Measurements from ENCODE around the gene IL37.

The IL37 gene

GRCh38 chr2:112920923-112921532 is 10.1 kb downstream of the IL37 start:
- DNase-seq (ENCODE audit: low read depth) = peak; percentile 25
- TF ChIP-seq, protein P1, sequence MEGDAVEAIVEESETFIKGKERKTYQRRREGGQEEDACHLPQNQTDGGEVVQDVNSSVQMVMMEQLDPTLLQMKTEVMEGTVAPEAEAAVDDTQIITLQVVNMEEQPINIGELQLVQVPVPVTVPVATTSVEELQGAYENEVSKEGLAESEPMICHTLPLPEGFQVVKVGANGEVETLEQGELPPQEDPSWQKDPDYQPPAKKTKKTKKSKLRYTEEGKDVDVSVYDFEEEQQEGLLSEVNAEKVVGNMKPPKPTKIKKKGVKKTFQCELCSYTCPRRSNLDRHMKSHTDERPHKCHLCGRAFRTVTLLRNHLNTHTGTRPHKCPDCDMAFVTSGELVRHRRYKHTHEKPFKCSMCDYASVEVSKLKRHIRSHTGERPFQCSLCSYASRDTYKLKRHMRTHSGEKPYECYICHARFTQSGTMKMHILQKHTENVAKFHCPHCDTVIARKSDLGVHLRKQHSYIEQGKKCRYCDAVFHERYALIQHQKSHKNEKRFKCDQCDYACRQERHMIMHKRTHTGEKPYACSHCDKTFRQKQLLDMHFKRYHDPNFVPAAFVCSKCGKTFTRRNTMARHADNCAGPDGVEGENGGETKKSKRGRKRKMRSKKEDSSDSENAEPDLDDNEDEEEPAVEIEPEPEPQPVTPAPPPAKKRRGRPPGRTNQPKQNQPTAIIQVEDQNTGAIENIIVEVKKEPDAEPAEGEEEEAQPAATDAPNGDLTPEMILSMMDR (conservative IDR thresholded peaks at IDR 0.05; ENCODE audit: control insufficient read depth, insufficient read depth, low read depth, low read length) = no peak

GRCh38 chr2:112921982-112922381 is 11.0 kb downstream of the IL37 start:
- TF ChIP-seq, protein P1 (conservative IDR thresholded peaks at IDR 0.05; ENCODE audit: control insufficient read depth, insufficient read depth, low read depth, low read length) = no peak
- H3K4me3 ChIP-seq (ENCODE audit: control insufficient read depth, low read depth, low read length) = no peak overlapping the region
- no peak for DNase-seq (ENCODE audit: low read depth)

More at GRCh38 chr2:112920923-112921532, 10.1 kb downstream of the IL37 start:
- no peak overlapping the region for H3K4me3 ChIP-seq (ENCODE audit: control insufficient read depth, low read depth, low read length)

DNA sequence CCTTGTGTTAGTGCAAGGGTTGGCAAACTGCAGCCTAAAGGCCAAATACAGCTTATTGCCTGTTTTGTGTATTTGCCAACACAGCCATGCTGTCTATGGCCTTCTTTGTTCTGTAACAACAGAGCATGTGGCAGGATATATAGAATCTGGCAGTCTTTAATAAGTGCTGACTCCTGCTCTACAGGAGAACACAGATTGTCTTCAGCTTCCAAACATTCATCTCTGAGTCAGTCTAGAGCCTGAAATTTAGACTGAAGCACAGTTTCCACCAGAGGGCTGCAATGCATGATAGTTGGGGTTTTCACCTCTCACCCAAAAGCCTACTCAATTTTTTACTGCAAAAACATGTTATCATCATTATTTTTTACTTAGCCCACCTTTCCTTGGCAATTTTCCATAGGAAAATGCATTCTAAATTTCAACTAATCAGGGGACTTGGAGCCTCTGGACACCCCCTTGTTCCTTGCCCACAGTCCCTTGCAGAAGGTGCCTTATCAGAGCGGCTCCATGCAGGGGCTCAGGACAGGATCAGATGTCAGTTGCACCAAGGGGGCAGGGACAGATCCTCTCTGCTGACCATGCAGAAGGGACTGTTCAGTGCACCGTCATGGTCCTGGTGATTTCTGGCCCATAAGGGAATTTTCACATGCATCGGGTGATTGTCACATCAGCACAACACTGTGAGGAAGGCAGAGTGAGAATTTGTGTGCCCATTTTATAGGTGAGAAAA is 12.4 kb downstream of the IL37 start:
- TF ChIP-seq, protein P1 (conservative IDR thresholded peaks at IDR 0.05; ENCODE audit: control insufficient read depth, insufficient read depth, low read depth, low read length) = no peak
- H3K4me3 ChIP-seq (ENCODE audit: control insufficient read depth, low read depth, low read length) = no peak overlapping the region
- no peak for DNase-seq (ENCODE audit: low read depth)

DNA sequence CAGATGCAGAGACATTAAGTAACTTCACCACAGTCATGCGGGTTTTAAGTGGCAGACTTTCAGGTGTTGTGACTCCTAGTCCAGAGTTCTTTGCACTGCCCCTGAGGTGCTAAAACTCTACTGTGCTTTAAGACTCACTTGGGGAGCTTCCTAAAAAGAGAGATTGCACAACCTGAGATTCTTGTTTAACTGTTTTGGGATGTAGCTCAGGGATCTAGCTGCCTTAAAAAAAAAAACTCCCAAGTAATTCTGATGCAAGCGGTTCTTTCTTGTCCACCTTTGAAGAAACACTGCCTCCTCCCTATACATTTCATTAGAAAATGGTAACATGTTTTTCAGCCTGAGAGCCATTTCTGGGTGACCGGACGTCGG is 13.0 kb downstream of the IL37 start:
- H3K4me3 ChIP-seq (ENCODE audit: control insufficient read depth, low read depth, low read length) = no peak overlapping the region
- DNase-seq (ENCODE audit: low read depth) = no peak
- TF ChIP-seq, protein P1 (conservative IDR thresholded peaks at IDR 0.05; ENCODE audit: control insufficient read depth, insufficient read depth, low read depth, low read length) = no peak

GRCh38 chr2:112924360-112924759 is 13.4 kb downstream of the IL37 start:
- TF ChIP-seq, protein P1 (conservative IDR thresholded peaks at IDR 0.05; ENCODE audit: control insufficient read depth, insufficient read depth, low read depth, low read length) = no peak
- no peak for DNase-seq (ENCODE audit: low read depth)
- H3K4me3 ChIP-seq (ENCODE audit: control insufficient read depth, low read depth, low read length) = no peak overlapping the region

DNA sequence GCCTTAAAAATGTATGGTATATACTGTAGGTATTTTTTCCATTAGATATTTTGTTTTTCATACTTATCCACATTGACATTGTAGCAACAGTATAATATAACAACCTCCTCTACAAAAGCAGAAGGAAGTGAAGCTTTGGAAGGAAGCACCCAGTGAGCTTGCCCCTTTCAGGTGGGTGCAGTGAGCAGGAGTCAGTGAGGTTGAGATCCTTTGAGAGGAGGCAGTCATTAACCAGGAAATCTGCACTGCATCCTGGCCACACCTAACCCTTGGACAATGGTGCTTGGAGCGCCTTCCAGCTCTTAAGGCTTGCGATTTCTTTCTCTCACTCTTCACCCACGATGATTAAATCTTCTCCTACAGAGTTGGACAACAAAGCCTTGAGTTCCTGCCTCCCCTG is 13.9 kb downstream of the IL37 start:
- DNase-seq (ENCODE audit: low read depth) = no peak
- TF ChIP-seq, protein P1 (conservative IDR thresholded peaks at IDR 0.05; ENCODE audit: control insufficient read depth, insufficient read depth, low read depth, low read length) = no peak
- no peak overlapping the region for H3K4me3 ChIP-seq (ENCODE audit: control insufficient read depth, low read depth, low read length)
